ENCODE measurements around the gene ARL3.

- TF ChIP-seq CTCF (IDR thresholded peaks at IDR 0.05) = peak in 1 of 6 experiments; percentile 6
- TF ChIP-seq POLR2A (IDR thresholded peaks at IDR 0.05) = no peak
These were observed 3.6 kb downstream of the ARL3 start for GRCh38 chr10:102710609-102711008.

All from esophagus squamous epithelium (tissue), 4 donors.